GM23248 (cell line): Measurements from ENCODE around the gene AQP7.

Experiments used
- EZH2 ChIP-seq: fragments of 200-600 bp; sonication (generic); IDR thresholded peaks from 2 replicates; pipeline ENCODE4 v1.6.1; 2018; ENCODE audit warnings: antibody characterized with exemption, mild to moderate bottlenecking; ENCODE audit not compliant: insufficient read depth, poor library complexity, severe bottlenecking
- EZH2phosphoT487 ChIP-seq: fragments of 200-600 bp; sonication (generic); IDR thresholded peaks from 2 replicates; pipeline ENCODE4 v1.6.1; 2018; ENCODE audit warnings: antibody characterized with exemption, moderate library complexity, mild to moderate bottlenecking, low read depth; ENCODE audit not compliant: insufficient read depth

- no peak for TF ChIP-seq EZH2
- TF ChIP-seq EZH2phosphoT487: no peak
Observed at GRCh38 chr9:33379666-33380389, 22.5 kb downstream of the AQP7 start.
